ENCODE measurements around the gene RETN.

GRCh38 chr19:7627166-7627565 is 41.7 kb upstream of the RETN start:
- TF ChIP-seq CTCF (IDR thresholded peaks at IDR 0.05; ENCODE audit: low read depth, low read length, poor library complexity, severe bottlenecking) (no peak), EZH2phosphoT487 (IDR thresholded peaks at IDR 0.05; ENCODE audit: borderline replicate concordance, low read length) (no peak)
